SKM-1 (cell line): Measurements from ENCODE around the gene CLEC10A.
"Not testable (repeated sequence)": the region's sequence is repeated elsewhere in the genome, so short reads cannot be mapped to it uniquely, and the experiment has no call there.

Experiments used
- DNase-seq: peaks from one replicate; lab custom pipeline; 2025; ENCODE audit not compliant: unreplicated experiment; lab: John Stamatoyannopoulos, UW

Gene CLEC10A

DNA sequence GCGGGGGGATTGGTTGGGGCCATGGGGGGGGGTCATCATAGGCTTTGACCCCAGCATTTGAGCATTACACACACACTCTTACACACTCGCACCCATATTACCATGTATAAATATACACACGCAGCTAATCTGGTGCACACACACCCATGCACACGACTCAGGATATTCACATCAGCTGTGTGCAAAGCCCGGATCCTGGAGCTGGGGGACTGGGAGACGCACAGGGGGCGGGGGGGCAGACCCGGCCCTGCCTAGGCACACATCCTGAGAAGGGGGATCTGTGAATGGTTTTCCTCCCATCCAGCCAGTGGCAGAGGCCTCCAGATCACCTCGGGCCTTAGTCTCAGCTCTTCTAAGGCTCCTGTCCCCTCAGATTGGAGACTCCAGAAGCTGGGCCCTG is 28.9 kb upstream of the CLEC10A start:
- DNase-seq: no peak

DNA sequence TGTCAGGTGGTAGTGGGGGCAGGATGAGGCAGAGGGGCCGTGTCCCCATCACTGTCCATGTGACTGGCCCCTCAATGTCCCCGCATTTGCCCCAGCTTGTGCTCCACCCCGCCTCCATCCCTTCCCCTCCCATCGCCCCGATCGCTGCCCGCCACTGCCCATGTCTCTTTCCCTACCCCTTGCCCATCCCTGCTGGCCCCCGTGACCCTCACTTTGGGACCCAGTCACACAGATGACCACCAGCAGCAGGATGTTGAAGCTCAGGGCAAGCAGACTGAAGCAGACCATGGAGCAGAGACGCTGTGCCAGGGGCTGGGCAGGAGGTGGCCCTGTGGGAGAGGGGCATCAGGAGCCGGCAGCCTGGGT is 28.5 kb upstream of the CLEC10A start:
- no peak for DNase-seq

DNA sequence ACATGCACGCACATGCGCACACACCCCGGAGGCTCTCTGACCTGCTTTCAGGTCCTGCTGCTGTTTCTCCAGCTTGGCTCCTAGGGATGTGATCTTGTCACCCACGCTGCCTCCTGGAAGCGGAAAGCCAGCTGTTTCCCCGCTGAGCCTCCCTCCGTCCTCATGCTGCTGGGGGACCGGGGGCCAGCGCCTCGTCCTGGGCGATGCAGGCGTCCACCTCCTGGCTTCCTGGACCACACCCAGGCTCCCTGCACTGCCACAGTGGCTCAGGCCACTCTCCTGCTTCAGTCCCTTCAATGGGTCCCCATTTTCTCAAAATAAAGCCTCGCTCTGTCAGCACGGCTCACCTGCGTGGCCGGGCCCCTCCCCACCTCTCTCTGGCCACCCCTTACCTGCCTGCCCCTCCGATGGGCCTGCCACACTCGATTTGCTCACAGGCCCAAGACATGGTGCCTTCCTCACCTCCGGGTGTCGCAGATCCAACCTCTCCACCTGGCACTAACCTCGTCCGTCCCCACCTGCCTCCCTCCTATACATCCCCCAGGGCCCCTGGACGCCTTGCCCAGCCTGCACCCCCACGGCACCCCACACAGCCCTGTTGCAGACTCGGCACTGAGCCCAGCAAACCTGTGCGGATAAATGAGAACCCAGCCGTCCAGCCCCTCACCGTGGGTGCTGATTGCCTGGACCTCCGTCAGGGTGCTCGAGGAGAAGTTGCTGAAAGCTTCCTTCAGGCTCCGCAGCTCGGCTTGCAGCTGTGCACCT is 27.9 kb upstream of the CLEC10A start:
- no peak for DNase-seq

DNA sequence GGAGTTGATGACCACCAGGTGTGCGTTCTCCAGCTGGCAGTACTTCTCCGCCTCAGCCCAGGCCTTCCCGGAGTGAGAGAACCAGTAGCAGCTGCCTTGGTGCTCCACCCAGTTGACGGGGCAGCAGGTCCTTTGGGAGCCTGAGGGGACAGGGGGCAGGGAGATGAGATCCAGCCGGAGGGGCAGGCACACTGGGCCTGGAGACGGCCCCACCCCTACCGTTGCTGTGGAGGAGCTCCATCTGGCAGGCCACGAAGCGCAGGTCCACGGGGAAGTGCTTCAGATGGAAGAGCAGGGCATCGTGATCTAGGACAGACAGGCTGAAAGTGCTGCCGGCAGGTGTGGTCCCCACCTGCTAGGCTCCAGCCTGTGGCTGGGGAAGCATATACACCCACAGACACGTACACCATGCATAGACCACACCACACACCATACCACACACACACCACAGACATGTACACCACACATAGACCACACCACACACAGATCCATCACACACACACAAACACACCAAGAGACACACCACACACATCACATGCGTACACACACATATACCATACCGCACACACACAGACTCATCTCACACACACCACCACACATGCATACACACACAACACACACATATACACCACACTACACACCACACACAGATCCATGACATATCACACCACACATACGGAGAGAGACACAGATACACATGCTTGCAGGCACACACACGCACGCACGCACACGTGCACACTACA is 27.1 kb upstream of the CLEC10A start:
- no peak for DNase-seq

DNA sequence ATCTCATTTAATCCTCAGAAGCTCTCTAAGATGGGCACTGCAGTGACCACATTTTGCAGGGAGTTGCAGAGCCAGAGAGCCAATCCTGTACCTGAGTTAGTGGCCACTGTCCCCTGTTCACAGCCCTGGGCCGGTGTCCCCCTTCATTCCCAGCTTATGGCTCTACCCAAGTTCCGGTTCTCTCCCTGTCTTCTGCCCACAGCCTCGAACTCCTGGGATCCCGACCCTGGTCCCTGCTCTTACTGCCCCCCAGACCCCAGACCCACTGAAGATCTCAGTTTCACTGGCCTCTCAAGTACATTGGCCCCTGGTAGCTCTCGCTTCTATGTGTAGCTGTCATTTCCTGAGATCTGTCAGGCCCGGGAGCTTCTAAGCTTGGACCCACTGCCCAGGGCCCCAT is 22.4 kb upstream of the CLEC10A start:
- no peak for DNase-seq

DNA sequence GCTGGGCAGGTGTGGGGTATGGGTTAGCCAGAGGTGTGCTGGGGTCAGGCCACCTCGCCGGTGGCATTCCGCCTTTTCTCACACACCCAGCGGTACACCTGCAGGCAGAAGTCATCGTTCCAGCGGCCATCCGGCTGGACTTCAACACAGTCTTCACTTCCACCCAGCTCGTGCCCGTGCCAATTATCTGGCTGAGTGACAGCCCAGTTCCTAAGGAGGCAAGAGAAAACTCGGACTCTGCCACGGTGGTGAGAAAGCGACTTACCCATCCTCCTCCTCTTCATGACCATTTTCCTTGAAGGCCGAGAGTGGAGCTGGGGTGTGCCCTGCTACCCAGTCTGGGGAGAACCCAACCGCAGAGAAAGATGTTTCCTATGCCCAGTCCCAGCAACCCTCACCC is 21.5 kb upstream of the CLEC10A start:
- no peak for DNase-seq

DNA sequence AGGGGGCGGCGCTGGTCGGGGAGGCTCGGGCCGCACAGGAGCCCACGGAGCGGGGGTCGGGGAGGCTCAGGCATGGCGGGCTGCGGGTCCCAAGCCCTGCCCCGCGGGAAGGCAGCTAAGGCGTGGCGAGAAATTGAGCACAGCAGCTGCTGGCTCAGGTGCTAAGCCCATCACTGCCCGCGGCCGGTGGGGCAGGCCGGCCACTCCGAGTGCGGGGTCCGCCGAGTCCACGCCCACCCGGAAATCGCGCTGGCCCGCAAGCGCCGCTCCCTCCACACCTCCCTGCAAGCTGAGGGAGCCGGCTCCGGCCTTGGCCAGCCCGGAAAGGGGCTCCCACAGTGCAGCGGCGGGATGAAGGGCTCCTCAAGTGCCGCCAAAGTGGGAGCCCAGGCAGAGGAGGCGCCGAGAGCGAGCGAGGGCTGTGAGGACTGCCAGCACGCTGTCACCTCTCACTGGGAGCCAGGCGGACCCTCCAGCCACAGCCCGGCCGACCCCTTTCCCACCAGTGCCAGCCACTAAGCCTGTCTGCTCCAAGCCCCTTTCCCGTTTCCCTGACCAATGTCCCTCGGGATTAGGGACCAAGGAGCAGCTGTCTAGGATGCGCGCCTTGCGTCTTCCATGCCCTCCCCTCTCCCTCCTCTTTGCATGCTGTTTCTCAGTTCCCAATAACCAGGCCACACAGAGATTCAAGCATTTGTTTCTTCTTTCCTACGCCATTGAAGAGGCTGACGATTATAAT is 20.8 kb upstream of the CLEC10A start:
- not testable (repeated sequence) for DNase-seq

DNA sequence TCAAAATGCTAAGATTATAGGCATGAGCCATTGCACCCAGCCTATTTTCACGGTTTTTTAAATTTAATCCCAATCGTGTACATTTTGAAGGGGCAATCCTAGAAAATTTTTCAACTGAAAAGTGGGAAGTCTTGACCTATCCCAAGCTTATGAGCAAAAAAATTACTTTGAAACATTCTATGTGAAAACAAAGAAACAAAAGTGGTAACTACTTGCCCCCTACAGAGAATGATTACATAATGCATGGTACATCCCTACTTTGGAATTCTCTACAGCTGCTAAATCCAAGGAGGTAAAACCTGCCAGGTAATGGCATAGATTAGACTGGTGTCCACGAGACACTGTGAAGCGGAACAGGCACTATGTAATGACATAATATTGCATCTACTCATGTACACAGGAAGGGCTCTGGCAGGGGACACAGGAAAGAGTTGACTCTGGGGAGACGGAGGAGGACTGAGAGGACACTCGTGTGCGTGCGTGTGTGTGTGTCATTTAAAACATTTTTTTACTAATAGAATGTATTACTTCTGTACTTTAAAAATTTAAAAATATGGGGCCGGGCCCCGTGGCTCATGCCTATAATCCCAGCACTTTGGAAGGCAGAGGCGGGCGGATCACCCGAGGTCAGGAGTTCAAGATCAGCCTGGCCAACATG is 18.9 kb upstream of the CLEC10A start:
- DNase-seq: no peak

DNA sequence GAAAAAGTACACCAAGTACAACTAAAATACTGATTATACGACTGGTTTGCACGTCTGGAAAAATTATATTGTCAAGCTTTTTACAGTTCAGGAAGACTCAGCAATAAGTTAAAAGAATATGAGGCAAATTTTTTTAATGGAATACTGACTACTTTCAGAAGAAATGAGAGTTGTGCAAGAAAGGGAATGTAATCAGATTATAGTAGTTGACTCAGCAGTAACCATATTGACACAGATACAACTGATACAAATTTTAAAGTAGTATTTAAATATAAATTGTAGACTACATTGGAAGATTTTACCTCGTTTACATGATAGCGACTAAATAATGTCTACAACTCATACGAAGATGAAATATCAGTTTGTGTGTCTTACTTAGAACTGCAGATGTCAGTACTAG is 17.9 kb upstream of the CLEC10A start:
- DNase-seq: no peak

DNA sequence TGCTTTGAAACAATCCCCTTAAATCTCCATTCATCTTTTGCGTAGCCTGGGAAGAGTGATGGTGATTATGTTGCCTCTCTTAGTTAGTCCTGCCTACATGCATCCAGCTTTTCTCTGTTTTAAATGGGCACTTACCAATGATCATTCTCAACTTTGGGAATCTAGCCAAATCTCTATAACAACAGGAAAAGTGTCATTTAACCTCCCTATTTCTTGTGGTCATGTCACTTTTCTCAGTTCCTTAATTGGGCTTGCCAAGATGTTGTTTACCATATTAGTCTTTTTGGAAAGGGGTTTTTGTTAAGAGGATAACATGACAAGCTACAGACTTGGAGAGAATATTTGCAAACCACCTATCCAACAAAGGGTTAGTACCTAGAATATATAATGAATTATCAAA is 15.6 kb upstream of the CLEC10A start:
- no peak for DNase-seq

DNA sequence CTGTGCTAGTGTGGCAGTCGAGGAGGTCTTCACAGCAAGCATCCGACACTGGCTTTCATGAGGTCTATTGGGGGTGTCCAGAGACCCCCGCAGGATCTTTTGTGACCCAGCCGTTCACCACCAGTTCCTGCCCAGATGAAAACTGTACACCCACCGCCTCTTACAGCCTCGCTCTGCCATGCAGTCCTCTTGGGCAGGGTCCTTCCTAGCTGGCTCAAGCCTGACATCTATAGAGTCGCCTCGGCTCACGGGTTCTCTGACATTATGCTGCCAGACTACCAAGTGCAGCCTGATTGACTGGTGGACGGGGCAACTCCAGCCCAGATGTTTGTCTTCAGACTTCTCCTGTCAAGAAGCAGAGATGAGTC is 14.6 kb upstream of the CLEC10A start:
- DNase-seq: no peak

DNA sequence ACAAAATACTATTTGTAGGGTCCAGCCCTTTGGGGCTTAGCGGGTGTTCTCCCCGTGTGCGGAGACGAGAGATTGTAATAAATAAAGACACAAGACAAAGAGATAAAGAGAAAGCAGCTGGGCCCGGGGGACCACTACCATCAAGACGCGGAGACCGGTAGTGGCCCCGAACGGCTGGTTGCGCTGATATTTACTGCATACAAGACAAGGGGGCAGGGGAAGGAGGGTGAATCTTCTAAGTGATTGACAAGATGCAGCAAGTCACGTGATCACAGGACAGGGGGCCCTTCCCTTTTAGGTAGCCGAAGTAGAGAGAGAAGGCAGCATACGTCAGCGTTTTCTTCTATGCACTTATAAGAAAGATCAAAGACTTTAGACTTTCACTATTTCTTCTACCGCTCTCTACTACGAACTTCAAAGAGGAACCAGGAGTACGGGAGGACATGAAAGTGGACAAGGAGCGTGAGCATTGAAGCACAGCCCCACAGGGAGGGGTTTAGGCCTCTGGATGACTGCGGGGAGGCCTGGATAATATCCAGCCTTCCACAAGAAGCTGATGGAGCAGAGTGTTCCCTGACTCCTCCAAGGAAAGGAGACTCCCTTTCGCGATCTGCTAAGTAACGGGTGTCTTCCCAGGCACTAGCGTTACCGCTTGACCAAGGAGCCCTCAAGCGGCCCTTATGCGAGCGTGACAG is 11.4 kb upstream of the CLEC10A start:
- DNase-seq: not testable (repeated sequence)

DNA sequence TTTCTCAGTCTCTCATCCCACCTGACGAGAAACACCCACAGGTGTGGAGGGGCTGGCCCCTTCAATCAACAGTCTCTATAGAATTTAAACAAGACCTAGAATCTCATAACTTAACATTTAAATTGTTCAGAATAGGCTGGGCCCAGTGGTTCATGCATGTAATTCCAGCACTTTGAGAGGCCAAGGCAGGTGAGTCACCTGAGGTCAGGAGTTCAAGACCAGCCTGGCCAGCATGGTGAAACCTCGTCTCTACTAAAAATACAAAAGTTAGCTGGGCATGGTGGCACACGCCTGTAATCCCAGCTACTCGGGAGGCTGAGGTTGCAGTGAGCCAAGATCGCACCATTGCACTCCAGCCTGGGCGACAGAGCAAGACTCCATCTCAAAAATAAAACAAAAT is 9.5 kb upstream of the CLEC10A start:
- not testable (repeated sequence) for DNase-seq

DNA sequence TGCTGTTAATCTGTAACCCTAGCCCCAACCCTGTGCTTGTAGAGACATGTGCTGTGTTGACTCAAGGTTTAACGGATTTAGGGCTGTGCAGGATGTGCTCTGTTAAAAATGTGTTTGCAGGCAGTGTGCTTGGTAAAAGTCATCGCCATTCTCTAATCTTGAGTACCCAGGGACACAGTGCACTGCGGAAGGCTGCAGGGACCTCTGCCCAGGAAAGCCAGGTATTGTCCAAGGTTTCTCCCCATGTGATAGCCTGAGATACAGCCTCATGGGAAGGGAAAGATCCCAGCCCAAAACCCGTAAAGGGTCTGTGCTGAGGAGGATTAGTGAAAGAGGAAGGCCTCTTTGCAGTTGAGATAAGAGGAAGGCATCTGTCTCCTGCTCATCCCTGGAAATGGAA is 8.4 kb upstream of the CLEC10A start:
- DNase-seq: not testable (repeated sequence)

DNA sequence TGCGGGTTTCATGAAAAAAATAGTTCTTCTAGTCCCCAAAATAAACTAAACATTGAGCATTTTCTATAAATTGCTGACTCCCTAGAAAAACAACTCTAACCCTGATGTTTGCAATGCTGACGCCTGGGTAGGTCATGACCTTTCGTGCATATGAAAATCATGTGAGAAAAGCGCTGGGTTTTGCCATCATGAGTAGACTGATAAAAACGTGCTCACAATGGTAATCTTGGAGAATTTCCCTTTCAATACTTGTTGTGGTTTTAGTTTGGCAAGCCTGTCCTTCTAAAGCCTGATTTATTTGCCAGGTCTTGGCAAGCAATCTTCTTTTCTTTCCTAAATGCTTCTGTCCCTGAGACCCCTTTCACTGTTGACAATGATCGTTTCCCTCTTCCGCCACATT is 4.0 kb upstream of the CLEC10A start:
- DNase-seq: no peak

DNA sequence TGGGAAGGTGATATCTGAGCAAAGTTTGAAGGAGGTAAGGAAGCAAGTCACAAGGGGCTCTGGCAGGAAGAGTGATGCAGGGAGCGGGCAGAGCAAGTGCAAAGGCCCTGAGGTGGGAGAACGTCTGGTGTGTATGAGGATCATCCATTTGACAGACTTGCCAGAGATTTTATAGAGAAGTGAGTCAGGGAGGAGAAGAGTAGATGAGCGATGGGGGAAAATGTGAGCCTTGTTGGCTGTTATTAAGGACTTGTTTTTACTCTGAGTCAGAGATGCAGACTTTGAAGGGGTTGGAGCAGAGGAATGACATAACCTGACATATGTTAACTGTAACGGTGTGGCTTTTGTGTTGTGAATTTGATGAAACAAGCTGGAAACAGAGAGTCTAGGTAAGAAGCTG is 3.5 kb upstream of the CLEC10A start:
- DNase-seq: no peak

DNA sequence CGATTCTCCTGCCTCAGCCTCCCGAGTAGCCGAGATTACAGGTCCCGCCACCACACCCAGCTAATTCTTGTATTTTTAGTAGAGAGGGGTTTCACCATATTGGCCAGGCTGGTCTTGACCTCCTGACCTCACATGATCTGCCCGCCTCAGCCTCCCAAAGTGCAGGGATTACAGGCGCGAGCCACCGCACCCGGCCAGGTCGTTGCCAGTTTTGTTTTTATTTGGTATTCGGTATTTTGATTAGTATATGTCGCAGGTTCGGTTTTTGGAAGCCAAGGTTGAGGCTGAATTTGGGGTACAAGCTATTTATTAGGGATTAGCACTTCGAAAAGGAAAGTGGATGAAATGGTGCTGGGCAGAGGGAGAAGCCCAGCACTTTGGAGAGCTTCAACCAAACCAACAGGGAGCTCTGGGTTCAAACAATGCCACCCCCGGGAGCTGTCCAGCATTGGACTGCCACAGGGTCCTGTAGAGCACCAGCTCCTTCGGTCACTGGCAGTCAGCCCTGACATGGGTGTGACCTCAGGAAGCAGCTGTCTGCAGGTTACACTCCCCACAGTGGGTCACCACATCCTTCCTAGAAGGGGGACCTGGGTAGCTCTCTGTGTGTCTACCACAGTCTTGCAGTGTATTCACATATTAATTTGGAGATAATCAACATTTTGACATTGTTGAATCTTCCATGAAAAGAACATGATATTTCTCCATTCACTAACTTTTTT is 1.5 kb upstream of the CLEC10A start:
- no peak for DNase-seq

DNA sequence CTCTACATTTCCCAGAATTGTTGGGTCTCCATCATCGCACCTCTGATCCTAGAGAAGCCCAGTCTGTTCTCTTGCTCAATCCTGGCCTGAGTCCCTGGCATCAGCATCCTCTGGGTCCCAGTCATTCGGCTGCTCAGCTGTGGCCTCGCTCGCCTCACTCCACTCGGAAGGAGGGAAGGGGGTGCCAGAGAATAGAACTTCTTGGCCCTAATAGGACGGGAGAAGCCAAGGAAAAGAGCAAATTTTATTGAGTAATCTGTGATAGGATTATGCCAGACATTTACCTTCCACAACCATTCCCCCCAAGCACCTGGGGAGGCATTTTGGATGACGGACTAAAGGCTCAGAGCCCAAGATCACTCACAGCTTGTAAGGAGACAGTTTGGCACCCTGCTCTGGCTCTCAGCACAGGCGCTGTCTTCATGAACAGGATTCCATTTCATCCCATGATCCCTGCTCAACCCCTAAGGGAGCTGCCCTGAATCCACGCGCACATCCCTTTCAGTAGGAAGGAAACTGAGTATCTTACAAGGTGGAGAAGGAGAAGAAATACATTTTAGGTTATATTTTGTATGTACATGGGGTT is 498 bp upstream of the CLEC10A start:
- DNase-seq: no peak

DNA sequence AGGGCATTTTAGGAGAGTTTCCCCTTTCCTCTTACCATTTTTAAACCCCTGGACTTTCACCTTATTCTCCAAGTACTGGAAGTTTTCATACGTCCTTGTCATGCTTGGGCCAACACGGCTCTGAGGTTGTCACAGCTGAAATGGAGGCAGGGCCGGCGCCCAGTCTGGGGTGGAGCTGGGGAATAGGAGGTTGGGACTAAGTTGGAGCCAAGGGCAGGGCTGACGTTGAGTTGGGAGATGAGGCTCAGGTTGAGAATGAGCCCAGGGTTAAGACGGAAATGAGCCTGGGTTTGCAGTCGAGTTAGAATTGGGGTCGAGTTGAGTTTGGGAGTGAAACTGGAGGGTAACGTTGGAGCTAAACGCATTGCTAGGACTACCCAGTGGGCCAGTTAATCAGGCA is 1.3 kb downstream of the CLEC10A start:
- no peak for DNase-seq
